Astrocyte of the hippocampus (primary cell): ENCODE results near the gene SATL1.
"Not testable (repeated sequence)": the region's sequence is repeated elsewhere in the genome, so short reads cannot be mapped to it uniquely, and the experiment has no call there.

ENCODE experiments used
- DNase-seq: peaks from one replicate; pipeline ENCODE4 v3.0.0; 2011; ENCODE audit warnings: low read depth, low spot score

SATL1 gene

GRCh38 chrX:85243761-85244449, at the start of gene SATL1, which contains the start of gene ZNF711:
Gene SATL1, minus strand, starts transcription at chrX:85243779. Its CDS starts 134,811 bp downstream, at chrX:85108968.
Gene ZNF711, plus strand, starts transcription at chrX:85243991. Its CDS starts 3,582 bp downstream, at chrX:85247573.
- DNase-seq, result peak; percentile 88

GRCh38 chrX:85288992-85289723, 45.6 kb upstream of the SATL1 start:
- DNase-seq, result no peak

- not testable (repeated sequence) for DNase-seq
These were observed 41.7 kb upstream of the SATL1 start for GRCh38 chrX:85285286-85285685.

- peak; percentile 50 for DNase-seq
These were observed 1.1 kb upstream of the SATL1 start for GRCh38 chrX:85244450-85245211.

- no peak for DNase-seq
These were observed 424 bp downstream of the SATL1 start for GRCh38 chrX:85243155-85243554.

GRCh38 chrX:85223359-85223758, 20.2 kb downstream of the SATL1 start:
- DNase-seq, result no peak

- no peak for DNase-seq
These were observed 22.2 kb downstream of the SATL1 start for GRCh38 chrX:85221361-85221760.

- no peak for DNase-seq
These were observed 27.6 kb downstream of the SATL1 start for GRCh38 chrX:85215946-85216345.

- no peak for DNase-seq
These were observed 29.6 kb downstream of the SATL1 start for GRCh38 chrX:85213792-85214530.

GRCh38 chrX:85203461-85203970, 40.1 kb downstream of the SATL1 start:
- no peak for DNase-seq

GRCh38 chrX:85196319-85196718, 47.3 kb downstream of the SATL1 start:
- DNase-seq, result no peak

GRCh38 chrX:85159644-85160043, 83.9 kb downstream of the SATL1 start:
- DNase-seq, result no peak

GRCh38 chrX:85140964-85141363, 102.6 kb downstream of the SATL1 start:
- DNase-seq, result no peak

GRCh38 chrX:85139422-85139821, 104.2 kb downstream of the SATL1 start:
- no peak for DNase-seq

GRCh38 chrX:85136409-85136808, 107.2 kb downstream of the SATL1 start:
- no peak for DNase-seq

GRCh38 chrX:85115252-85115651, 128.3 kb downstream of the SATL1 start:
- no peak for DNase-seq

GRCh38 chrX:85114776-85115175, 128.8 kb downstream of the SATL1 start:
- no peak for DNase-seq

- no peak for DNase-seq
These were observed 129.4 kb downstream of the SATL1 start for GRCh38 chrX:85114171-85114570.

- DNase-seq, result no peak
These were observed 129.8 kb downstream of the SATL1 start for GRCh38 chrX:85113746-85114145.

- DNase-seq, result no peak
These were observed 131.3 kb downstream of the SATL1 start for GRCh38 chrX:85112293-85112692.

GRCh38 chrX:85111347-85111746, 132.2 kb downstream of the SATL1 start:
- DNase-seq, result peak; percentile 19
